H1 (cell line): ENCODE data around the gene FCER2.

Source experiments
- CEBPB ChIP-seq: IDR thresholded peaks from 2 replicates; pipeline ENCODE4 v1.6.1; 2012; ENCODE audit warnings: low read depth, low read length
- CTCF ChIP-seq, 3 experiments: IDR thresholded peaks; 1 replicate in 2 of 3; 2 replicates in 1 of 3; pipeline versions ENCODE4 v1.5.1 to v1.6.1; 2011; ENCODE audit warnings: low read length in 3 of 3, mild to moderate bottlenecking in 3 of 3, inconsistent platforms in 2 of 3, low read depth in 1 of 3, moderate library complexity in 1 of 3; ENCODE audit not compliant: insufficient read depth in 1 of 3; ENCODE audit errors: control extremely low read depth in 1 of 3
- GABPA ChIP-seq: IDR thresholded peaks from 2 replicates; pipeline ENCODE4 v1.6.1; 2011; ENCODE audit warnings: mild to moderate bottlenecking, low read length, moderate library complexity, borderline replicate concordance; ENCODE audit not compliant: insufficient read depth
- POLR2A ChIP-seq, 2 experiments: IDR thresholded peaks; 1 replicate in 1 of 2; 2 replicates in 1 of 2; pipeline ENCODE4 v1.6.1; 2011; ENCODE audit warnings: low read depth in 2 of 2, low read length in 2 of 2, mild to moderate bottlenecking in 2 of 2; ENCODE audit errors: control extremely low read depth in 1 of 2
- SIN3A ChIP-seq, 2 experiments: IDR thresholded peaks in 1 of 2; conservative IDR thresholded peaks in 1 of 2; 2 replicates each; pipeline ENCODE4 v1.6.1; 2011 to 2012; ENCODE audit warnings: low read length in 2 of 2, improper control_type of control experiment in 1 of 2, low read depth in 1 of 2, mild to moderate bottlenecking in 1 of 2
- SP1 ChIP-seq: IDR thresholded peaks from 2 replicates; pipeline ENCODE4 v1.6.1; 2011; ENCODE audit warnings: low read depth, low read length
- TAF1 ChIP-seq: IDR thresholded peaks from 2 replicates; pipeline ENCODE4 v1.6.1; 2011; ENCODE audit warnings: mild to moderate bottlenecking, low read depth, low read length
- ZNF274 ChIP-seq: IDR thresholded peaks from 2 replicates; pipeline ENCODE4 v1.7.0; 2012; ENCODE audit warnings: low read length, borderline replicate concordance; ENCODE audit errors: extremely low read depth

- TF ChIP-seq SIN3A (conservative IDR thresholded peaks at IDR 0.05 in 1 of 2, IDR thresholded peaks at IDR 0.05 in 1 of 2; ENCODE audit: low read depth in 1 of 2, low read length in 2 of 2) (no peak), ZNF274 (no peak), CTCF (IDR thresholded peaks at IDR 0.05; ENCODE audit: control extremely low read depth in 1 of 3, insufficient read depth in 1 of 3, low read depth in 1 of 3, low read length in 3 of 3) (no peak), GABPA (no peak), TAF1 (no peak), SP1 (no peak), CEBPB (no peak), POLR2A (IDR thresholded peaks at IDR 0.05; ENCODE audit: control extremely low read depth in 1 of 2, low read depth in 2 of 2, low read length in 2 of 2) (no peak)
Observed at GRCh38 chr19:7654401-7654800, 47.5 kb downstream of the FCER2 start.
